ENCODE data around the gene LUC7L3.
"Not testable (repeated sequence)": the region's sequence is repeated elsewhere in the genome, so short reads cannot be mapped to it uniquely, and the experiment has no call there.

LUC7L3 gene

GRCh38 chr17:50783193-50783660, 63.8 kb downstream of the LUC7L3 start:
- DNase-seq (ENCODE audit: low read depth in 2 of 2) = peak; percentile 56 to 61

DNA sequence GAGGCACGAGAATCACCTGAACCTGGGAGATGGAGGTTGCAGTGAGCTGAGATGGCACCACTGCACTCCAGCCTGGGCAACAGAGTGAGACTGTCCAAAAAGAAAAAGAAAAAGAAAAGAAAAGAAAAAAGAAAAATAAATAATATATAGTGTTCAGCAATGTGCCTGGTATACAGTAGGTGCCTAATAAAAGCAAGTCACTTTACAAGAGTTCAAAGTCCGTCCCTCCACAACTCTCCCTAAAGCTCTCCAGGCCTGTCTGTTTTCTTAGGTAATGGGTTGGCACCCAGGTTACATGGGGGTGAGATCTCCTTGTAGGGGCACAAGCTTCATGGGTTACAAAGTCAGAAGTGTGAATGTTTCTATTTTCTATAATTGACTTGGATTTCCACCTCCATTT, 64.5 kb downstream of the LUC7L3 start:
- no peak for DNase-seq (ENCODE audit: low read depth in 2 of 2)

GRCh38 chr17:50785126-50785525, 65.7 kb downstream of the LUC7L3 start:
- DNase-seq (ENCODE audit: low read depth in 2 of 2) = no peak

DNA sequence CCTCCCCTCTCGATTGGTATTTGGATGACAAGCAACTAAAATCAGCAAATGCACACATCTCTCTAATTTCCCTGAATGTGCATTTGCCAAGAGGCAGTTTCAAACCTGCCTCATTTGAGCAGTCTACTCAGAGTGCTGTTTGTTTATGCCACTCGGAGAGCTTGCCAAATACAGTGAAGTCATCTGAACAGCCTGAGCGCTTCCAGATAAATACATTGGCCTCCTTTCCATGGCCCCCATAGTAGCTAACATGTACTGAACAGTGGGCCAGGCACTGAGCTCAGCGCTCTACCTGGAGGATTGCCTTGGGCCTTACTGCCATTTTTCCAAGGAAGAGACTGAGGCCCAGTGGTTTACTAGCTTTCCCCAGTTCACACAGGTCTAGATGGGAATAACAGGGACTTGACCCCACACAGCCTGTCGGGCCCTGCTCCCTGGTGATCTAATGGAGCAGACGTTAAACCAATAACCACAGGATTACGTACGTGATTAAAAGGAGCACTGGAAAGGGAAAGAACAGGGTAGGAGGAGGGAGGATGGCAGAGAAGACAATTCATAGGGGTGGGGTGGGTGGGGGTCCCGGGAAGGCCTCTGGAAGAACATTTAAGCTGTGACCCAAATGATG, 66.7 kb downstream of the LUC7L3 start:
- DNase-seq (ENCODE audit: low read depth in 2 of 2) = no peak

DNA sequence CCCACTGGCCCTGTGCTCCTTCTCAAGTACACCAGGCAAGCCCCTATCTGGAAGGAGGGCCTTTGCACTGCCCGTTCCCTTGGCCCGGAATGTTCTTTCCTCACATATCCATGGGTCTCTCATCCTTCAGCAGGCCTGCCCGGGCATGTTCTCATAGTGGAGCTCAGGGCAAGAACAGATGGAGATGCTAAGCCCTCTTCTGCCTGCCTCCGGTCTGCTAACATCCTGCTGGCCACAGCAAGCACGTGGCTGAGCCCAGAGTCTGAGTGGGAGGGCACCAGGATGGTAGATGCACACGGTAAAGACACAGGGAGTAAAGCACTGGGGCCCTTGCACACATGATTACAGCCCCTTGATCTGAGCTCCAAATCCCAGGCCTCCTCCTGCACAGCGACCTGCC, 67.7 kb downstream of the LUC7L3 start:
- DNase-seq (ENCODE audit: low read depth in 2 of 2) = no peak

- DNase-seq (ENCODE audit: low read depth in 2 of 2) = no peak
These were observed 71.2 kb downstream of the LUC7L3 start for GRCh38 chr17:50790618-50791017.

- DNase-seq (ENCODE audit: low read depth in 2 of 2) = no peak
These were observed 72.7 kb downstream of the LUC7L3 start for GRCh38 chr17:50792132-50792531.

DNA sequence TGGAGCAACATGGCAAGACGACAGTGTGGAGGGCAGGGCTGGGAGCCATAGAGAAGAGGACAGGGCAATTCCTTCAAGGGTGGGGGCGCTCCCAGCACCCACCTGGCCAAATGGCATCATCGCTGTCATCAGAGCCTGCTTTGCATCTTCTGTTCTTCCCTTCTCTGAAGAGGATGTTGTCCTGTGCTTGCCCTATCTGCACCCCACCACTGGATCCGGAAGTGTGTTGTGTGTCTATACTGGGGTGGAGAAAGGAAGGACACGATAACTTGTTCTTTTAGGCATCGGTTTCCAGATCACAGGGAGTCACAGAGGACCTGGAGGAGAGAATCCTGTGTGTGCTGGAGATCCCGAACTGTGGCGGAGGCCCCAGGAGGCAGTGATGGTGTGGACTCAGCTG, 73.6 kb downstream of the LUC7L3 start:
- DNase-seq (ENCODE audit: low read depth in 2 of 2) = no peak

- DNase-seq (ENCODE audit: low read depth in 2 of 2) = no peak
These were observed 75.0 kb downstream of the LUC7L3 start for GRCh38 chr17:50794361-50794760.

- DNase-seq (ENCODE audit: low read depth in 2 of 2) = no peak
These were observed 77.9 kb downstream of the LUC7L3 start for GRCh38 chr17:50797135-50797810.

GRCh38 chr17:50798424-50799288, 79.3 kb downstream of the LUC7L3 start:
- DNase-seq (ENCODE audit: low read depth in 2 of 2) = no peak

DNA sequence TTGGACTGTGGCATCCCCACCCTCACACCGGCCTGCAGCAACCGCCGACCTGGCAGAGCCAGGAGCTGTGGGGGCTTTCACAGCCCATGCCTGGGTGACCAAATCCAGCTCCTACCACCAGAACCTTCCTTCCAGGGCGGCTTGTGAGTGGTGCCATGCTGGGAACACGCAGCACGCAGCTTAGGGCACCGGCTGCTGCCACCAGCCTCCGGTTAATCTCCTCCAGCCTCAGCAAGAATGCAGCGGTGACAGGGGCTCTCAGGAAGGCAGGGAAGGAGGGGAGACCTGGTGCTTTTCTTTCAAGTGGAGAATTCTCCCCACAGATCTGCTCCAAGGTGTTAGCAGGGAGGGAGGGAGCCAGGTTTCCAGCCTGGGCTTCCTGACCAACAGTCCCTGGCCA, 80.2 kb downstream of the LUC7L3 start:
- DNase-seq (ENCODE audit: low read depth in 2 of 2) = no peak

DNA sequence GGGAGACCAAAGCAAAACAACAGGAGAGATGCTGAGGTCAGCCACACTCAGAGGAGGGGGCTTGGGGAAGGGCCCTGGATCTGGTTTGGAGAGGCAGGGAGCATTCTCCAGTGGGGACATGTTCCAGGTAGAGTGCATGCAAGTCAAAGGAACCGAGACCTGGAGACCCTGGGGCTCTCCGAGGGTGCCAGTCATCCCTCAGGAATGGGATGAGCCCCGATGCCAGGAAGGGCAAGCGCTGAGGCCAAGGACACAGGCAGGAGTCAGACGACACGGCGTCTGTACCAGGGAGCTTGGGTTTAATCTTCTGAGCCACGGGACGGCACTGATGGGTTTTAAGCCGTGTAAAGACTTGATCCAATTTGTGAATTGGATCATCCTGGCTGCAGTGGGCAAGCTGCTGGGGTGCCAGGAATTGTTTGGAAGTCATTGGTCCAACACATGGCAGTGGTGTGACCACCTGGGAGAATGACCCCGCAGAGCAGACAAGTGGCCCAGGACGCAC, 80.8 kb downstream of the LUC7L3 start:
- DNase-seq (ENCODE audit: low read depth in 2 of 2) = no peak

- no peak for DNase-seq (ENCODE audit: low read depth in 2 of 2)
These were observed 83.5 kb downstream of the LUC7L3 start for GRCh38 chr17:50802609-50803571.

DNA sequence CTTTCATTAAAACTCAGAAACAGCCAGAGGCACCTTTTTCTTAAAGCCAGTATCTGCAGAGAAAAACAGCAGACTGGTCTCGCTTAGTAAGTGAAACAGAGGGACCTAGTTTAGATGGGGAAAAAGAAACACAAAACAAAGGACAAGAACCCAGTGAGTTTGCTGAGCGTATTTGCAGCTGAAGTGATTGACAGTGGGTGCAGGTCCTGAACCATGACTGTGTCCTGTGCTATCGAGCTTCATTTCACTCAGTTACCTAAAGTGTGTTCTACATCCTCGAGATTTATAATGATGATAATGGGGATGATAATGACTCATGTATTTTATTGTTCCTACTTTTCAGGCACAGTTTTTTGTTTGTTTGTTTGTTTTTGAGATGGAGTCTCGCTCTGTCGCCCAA, 84.3 kb downstream of the LUC7L3 start:
- DNase-seq (ENCODE audit: low read depth in 2 of 2) = no peak

DNA sequence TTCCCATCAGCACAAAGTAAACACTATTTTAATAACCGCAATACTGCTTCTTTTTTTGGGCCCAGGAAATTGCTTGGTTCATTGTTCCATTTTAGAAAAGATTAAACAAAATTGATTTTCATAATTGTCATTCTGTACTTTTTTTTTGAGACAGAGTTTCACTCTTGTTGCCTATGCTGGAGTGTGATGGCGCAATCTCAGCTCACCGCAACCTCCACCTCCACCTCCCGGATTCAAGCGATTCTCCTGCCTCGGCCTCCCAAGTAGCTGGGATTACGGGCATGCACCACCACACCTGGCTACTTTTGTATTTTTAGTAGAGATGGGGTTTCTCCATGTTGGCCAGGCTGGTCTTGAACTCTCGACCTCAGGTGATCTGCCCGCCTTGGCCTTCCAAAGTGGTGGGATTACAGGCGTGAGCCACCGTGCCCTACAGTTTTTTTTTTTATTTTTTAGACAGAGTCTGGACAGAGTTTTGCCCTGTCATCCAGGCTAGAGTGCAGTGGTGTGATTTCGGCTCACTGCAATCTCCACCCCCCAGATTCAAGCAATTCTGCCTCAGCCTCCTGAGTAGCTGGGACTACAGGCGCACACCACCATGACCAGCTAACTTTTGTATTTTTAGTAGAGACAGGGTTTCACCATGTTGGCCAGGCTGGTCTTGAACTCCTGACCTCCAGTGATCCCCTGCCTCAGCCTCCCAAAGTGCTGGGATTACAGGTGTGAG, 85.5 kb downstream of the LUC7L3 start:
- DNase-seq (ENCODE audit: low read depth in 2 of 2) = not testable (repeated sequence)

GRCh38 chr17:50805486-50805885, 86.1 kb downstream of the LUC7L3 start:
- DNase-seq (ENCODE audit: low read depth in 2 of 2) = no peak
